Endothelial cell of umbilical vein (primary cell): ENCODE results near the gene NUP214. TPM values are rescaled to one million over a fixed set of nuclear protein-coding genes. Genes with fewer than 3 reads are reported as not detected.
A peak's percentile ranks its signal among the peaks of the same experiment; 100 is the strongest.

ENCODE experiments used
- BruUV-seq: library from RNA; stranded (reverse); fragments of 400-500 nt; replicated peaks from 2 replicates; lab custom pipeline; 2021; lab: Mats Ljungman, UMichigan
- CTCF ChIA-PET: fragments of 300-600, 350-600 bp; sonication (Branson Sonifier 250); formaldehyde crosslinking; loops from one replicate; lab custom pipeline; 2021; ENCODE audit warnings: antibody characterized with exemption, inconsistent platforms; lab: Charles Lee
- POLR2A ChIA-PET: fragments of 300-600, 350-600 bp; sonication (Branson Sonifier 250); formaldehyde crosslinking; loops from one replicate; lab custom pipeline; 2021; ENCODE audit warnings: antibody characterized with exemption, inconsistent platforms; lab: Charles Lee
- DNase-seq: peaks from one replicate; pipeline ENCODE4 v3.0.0-alpha.2; 2011; ENCODE audit warnings: low read depth, low spot score
- FAIRE-seq: peaks from 2 replicates; lab custom pipeline; 2011; peaks lifted over from hg19 to GRCh38; lab: Jason Lieb, UNC
- H2AFZ ChIP-seq: 2 replicates; pipeline ENCODE4 v1.6.0; 2012; ENCODE audit warnings: low read depth, low read length, control low read depth, inconsistent platforms
- H3K27ac ChIP-seq: 2 replicates; pipeline ENCODE4 v1.5.1; 2011; ENCODE audit warnings: low read depth, mild to moderate bottlenecking, control low read depth, low read length, moderate library complexity; ENCODE audit not compliant: insufficient read depth
- H3K27me3 ChIP-seq, 2 experiments: 2 replicates each; pipeline versions ENCODE4 v1.6.0 to v1.6.1; 2011; ENCODE audit warnings: low read length in 2 of 2, mixed read lengths in 1 of 2; ENCODE audit not compliant: control insufficient read depth in 2 of 2, insufficient read depth in 2 of 2
- H3K36me3 ChIP-seq, 2 experiments: 2 replicates in 1 of 2; 3 replicates in 1 of 2; pipeline ENCODE4 v1.5.1; 2011; ENCODE audit warnings: low read length in 2 of 2, mild to moderate bottlenecking in 1 of 2, moderate library complexity in 1 of 2; ENCODE audit not compliant: control insufficient read depth in 2 of 2, insufficient read depth in 2 of 2; ENCODE audit errors: extremely low read depth in 1 of 2
- H3K4me1 ChIP-seq: 3 replicates; pipeline ENCODE4 v1.5.1; 2011; ENCODE audit warnings: mild to moderate bottlenecking, low read length; ENCODE audit not compliant: control insufficient read depth, insufficient read depth; ENCODE audit errors: extremely low read depth
- H3K4me2 ChIP-seq: 2 replicates; pipeline ENCODE4 v1.6.1; 2011; ENCODE audit warnings: low read length, control low read depth, mixed read lengths; ENCODE audit not compliant: insufficient read depth
- H3K4me3 ChIP-seq, 3 experiments: fragments of 200-600 bp in 1 of 3; sonication (generic), shearing (Covaris generic) in 1 of 3; replicated peaks in 1 of 3; 2 replicates each; pipeline ENCODE4 v1.5.1; 2011 to 2016; ENCODE audit warnings: control low read depth in 3 of 3, low read length in 3 of 3, mild to moderate bottlenecking in 2 of 3, inconsistent platforms in 1 of 3, low read depth in 1 of 3, moderate library complexity in 1 of 3; ENCODE audit not compliant: insufficient read depth in 1 of 3
- H3K79me2 ChIP-seq: 2 replicates; pipeline ENCODE4 v1.6.0; 2012; ENCODE audit warnings: low read length, inconsistent platforms; ENCODE audit not compliant: control insufficient read depth, insufficient read depth
- H3K9ac ChIP-seq: replicated peaks from 2 replicates; pipeline ENCODE3; 2011; ENCODE audit warnings: low read length, control low read depth; ENCODE audit not compliant: insufficient read depth; ENCODE audit errors: extremely low read depth
- H3K9me1 ChIP-seq: replicated peaks from 3 replicates; pipeline ENCODE4 v1.6.0; 2011; ENCODE audit warnings: mild to moderate bottlenecking, low read length; ENCODE audit not compliant: control insufficient read depth, insufficient read depth; ENCODE audit errors: extremely low read depth
- H3K9me3 ChIP-seq: replicated peaks from 2 replicates; pipeline ENCODE4 v1.5.1; 2012; ENCODE audit warnings: low read length, inconsistent platforms; ENCODE audit not compliant: control insufficient read depth, insufficient read depth
- H4K20me1 ChIP-seq: replicated peaks from 2 replicates; pipeline ENCODE3; 2011; ENCODE audit warnings: mild to moderate bottlenecking, low read length; ENCODE audit not compliant: control insufficient read depth, insufficient read depth; ENCODE audit errors: extremely low read depth
- EZH2 ChIP-seq: IDR thresholded peaks from 2 replicates; pipeline ENCODE4 v1.6.1; 2012; ENCODE audit warnings: borderline replicate concordance, low read depth, mild to moderate bottlenecking, moderate library complexity, low read length, inconsistent platforms; ENCODE audit not compliant: severe bottlenecking
- FOS ChIP-seq: IDR thresholded peaks from 2 replicates; pipeline ENCODE4 v1.6.1; 2011; ENCODE audit warnings: mild to moderate bottlenecking, low read length, moderate library complexity, borderline replicate concordance; ENCODE audit not compliant: insufficient read depth
- GATA2 ChIP-seq: IDR thresholded peaks from 2 replicates; pipeline ENCODE4 v1.7.0; 2011; ENCODE audit warnings: low read depth, mild to moderate bottlenecking, moderate library complexity, mixed read lengths, low read length; ENCODE audit not compliant: insufficient read length, insufficient read depth
- JUN ChIP-seq: IDR thresholded peaks from 2 replicates; pipeline ENCODE4 v1.6.1; 2011; ENCODE audit warnings: borderline replicate concordance, low read depth; ENCODE audit not compliant: insufficient read length, insufficient read depth
- MYC ChIP-seq: IDR thresholded peaks from one replicate; pipeline ENCODE4 v1.6.1; 2011; ENCODE audit warnings: mild to moderate bottlenecking, low read depth, low read length
- POLR2A ChIP-seq: IDR thresholded peaks from 2 replicates; pipeline ENCODE4 v1.6.1; 2012; ENCODE audit warnings: low read depth, mild to moderate bottlenecking, control low read depth, low read length
- POLR2AphosphoS5 ChIP-seq: IDR thresholded peaks from 2 replicates; pipeline ENCODE4 v1.6.1; 2012; ENCODE audit warnings: low read depth, mild to moderate bottlenecking, control low read depth, low read length, moderate library complexity; ENCODE audit not compliant: insufficient read depth
- dilution Hi-C: fragments of 300-500 bp; cut with MboI; formaldehyde crosslinking; loops from one replicate; pipeline ENCODE4 v1.15.0; 2019; ENCODE audit warnings: low sequenced_read_pairs; ENCODE audit not compliant: extremely low pct_ligation_motif_present
- intact Hi-C: fragments of 100-400 bp; cut with micrococcal nuclease; formaldehyde crosslinking; loops from one replicate; pipeline ENCODE4 v1.10.0; 2022
- polyA plus RNA-seq, 4 experiments: library from polyadenylated mRNA; depleted of rRNA in 3 of 4; stranded (reverse) in 3 of 4; unstranded in 1 of 4; fragments of >200 nt; gene quantifications; 2 replicates each; pipeline versions ENCODE4 v1.2.1 to v1.2.3, GENCODE V29; 2011 to 2012; ENCODE audit warnings: missing spikeins in 1 of 4
- total RNA-seq: library from RNA; stranded (reverse); gene quantifications from 2 replicates; pipeline ENCODE4 v1.2.3, GENCODE V29; 2021
- TF ChIP-seq, protein P1 (sequence below), 2 donors: IDR thresholded peaks; 1 replicate in 1 of 2; 2 replicates in 1 of 2; pipeline ENCODE4 v1.5.1; 2011; ENCODE audit warnings: low read length in 2 of 2, mild to moderate bottlenecking in 2 of 2, moderate library complexity in 2 of 2, control low read depth in 1 of 2, inconsistent platforms in 1 of 2, low read depth in 1 of 2; ENCODE audit not compliant: insufficient read depth in 1 of 2; ENCODE audit errors: extremely low read depth in 1 of 2
- TF ChIP-seq, protein P2 (sequence below): IDR thresholded peaks from 2 replicates; pipeline ENCODE4 v1.6.1; 2011; ENCODE audit not compliant: insufficient read depth, insufficient read length

NUP214 gene
- total and polyA plus RNA-seq, 2 donors (not counting 3 experiments of a cell fraction or from before 2014, with no cell fraction given), result 28.7 to 65.9 TPM

DNA sequence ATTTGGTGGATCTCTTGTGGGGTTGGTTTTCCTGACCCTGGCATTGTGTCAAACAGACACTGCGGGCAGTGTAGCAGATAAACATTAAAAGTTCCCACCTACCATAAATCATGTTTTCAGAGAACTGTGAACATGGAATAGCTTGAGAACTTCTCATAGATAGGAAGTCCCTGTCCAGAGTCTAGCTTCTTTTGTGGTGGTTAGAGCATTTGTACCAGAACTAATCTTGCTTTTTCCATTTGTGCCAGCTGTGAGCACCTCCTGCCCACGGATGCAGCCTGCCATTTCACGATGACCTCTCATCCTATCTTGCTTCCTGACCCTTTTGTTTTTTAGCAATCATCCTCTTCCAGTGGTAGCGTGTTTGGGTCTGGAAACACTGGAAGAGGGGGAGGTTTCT lies 89.5 kb downstream of the NUP214 start:
- Histone ChIP-seq H3K27me3 (no peaks in the 10 kb centered on the region), H3K4me3 (peak overlapping the region in 1 of 3 experiments; percentile 11), H3K9ac (no peak overlapping the region), H3K9me3 (no peaks in the 10 kb centered on the region), H3K4me1 (peaks cover 38% of the 10 kb centered on the region), H3K27ac (peak overlapping the region; percentile 65), H3K9me1 (no peaks in the 10 kb centered on the region), H3K4me2 (peak overlapping the region; percentile 56), H3K79me2 (no peaks in the 10 kb centered on the region), H3K36me3 (peaks cover 2% of the 10 kb centered on the region in 2 experiments), H2AFZ (no peak overlapping the region), H4K20me1 (no peaks in the 10 kb centered on the region)
- CTCF ChIA-PET, result interaction anchor here (0.7 to 3.4 kb wide), 16 partner anchors 9 to 136 kb away, joined by 3 to 20 read pairs (median 7); partner anchors contain the start of gene FAM78A
- POLR2A ChIA-PET, result interaction anchor here (0.9 to 1.7 kb wide), 6 partner anchors 24 to 117 kb away, joined by 3 to 5 read pairs (median 4); no protein-coding TSS in a partner anchor
- peak; percentile 92 for FAIRE-seq
- BruUV-seq, result no TSS peak
- intact Hi-C loops, result loop anchor here (1.0 to 5.0 kb wide), 4 partner anchors 11 to 55 kb away; no protein-coding TSS in a partner anchor
- dilution Hi-C loops, result no loop called here
- DNase-seq, result peak; percentile 97
- TF ChIP-seq, protein P1, sequence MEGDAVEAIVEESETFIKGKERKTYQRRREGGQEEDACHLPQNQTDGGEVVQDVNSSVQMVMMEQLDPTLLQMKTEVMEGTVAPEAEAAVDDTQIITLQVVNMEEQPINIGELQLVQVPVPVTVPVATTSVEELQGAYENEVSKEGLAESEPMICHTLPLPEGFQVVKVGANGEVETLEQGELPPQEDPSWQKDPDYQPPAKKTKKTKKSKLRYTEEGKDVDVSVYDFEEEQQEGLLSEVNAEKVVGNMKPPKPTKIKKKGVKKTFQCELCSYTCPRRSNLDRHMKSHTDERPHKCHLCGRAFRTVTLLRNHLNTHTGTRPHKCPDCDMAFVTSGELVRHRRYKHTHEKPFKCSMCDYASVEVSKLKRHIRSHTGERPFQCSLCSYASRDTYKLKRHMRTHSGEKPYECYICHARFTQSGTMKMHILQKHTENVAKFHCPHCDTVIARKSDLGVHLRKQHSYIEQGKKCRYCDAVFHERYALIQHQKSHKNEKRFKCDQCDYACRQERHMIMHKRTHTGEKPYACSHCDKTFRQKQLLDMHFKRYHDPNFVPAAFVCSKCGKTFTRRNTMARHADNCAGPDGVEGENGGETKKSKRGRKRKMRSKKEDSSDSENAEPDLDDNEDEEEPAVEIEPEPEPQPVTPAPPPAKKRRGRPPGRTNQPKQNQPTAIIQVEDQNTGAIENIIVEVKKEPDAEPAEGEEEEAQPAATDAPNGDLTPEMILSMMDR (IDR thresholded peaks at IDR 0.05; ENCODE audit: extremely low read depth in 1 of 2, insufficient read depth in 1 of 2, low read depth in 1 of 2, low read length in 2 of 2), result no peak
- TF ChIP-seq EZH2 (no peak), MYC (no peak), FOS (no peak), POLR2AphosphoS5 (peak; percentile 56), JUN (peak; percentile 29), GATA2 (peak; percentile 73), POLR2A (no peak)
- TF ChIP-seq, protein P2, sequence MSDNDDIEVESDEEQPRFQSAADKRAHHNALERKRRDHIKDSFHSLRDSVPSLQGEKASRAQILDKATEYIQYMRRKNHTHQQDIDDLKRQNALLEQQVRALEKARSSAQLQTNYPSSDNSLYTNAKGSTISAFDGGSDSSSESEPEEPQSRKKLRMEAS, result no peak
